GM18502 (cell line): ENCODE results near the gene RASAL2.
"Not testable (repeated sequence)": the region's sequence is repeated elsewhere in the genome, so short reads cannot be mapped to it uniquely, and the experiment has no call there.

Experiments
- ATAC-seq: cut with Tn5 transposase; IDR thresholded peaks from one replicate; pipeline ENCODE4 v1.9.1; 2021; ENCODE audit warnings: mild to moderate bottlenecking; ENCODE audit not compliant: unreplicated experiment, poor library complexity

RASAL2 gene

GRCh38 chr1:178367151-178367550 lies 273.2 kb downstream of the RASAL2 start:
- ATAC-seq: no peak

GRCh38 chr1:178368208-178368607 lies 274.3 kb downstream of the RASAL2 start:
- ATAC-seq: no peak

GRCh38 chr1:178371235-178371634 lies 277.3 kb downstream of the RASAL2 start:
- ATAC-seq: no peak

- no peak for ATAC-seq
Measured at GRCh38 chr1:178371933-178372388, 278.1 kb downstream of the RASAL2 start.

- no peak for ATAC-seq
Measured at GRCh38 chr1:178374016-178374415, 280.1 kb downstream of the RASAL2 start.

GRCh38 chr1:178376008-178376407 lies 282.1 kb downstream of the RASAL2 start:
- no peak for ATAC-seq

GRCh38 chr1:178379807-178380206 lies 285.9 kb downstream of the RASAL2 start:
- ATAC-seq: no peak

- ATAC-seq: no peak
Measured at GRCh38 chr1:178382372-178382771, 288.5 kb downstream of the RASAL2 start.

- ATAC-seq: no peak
Measured at GRCh38 chr1:178385662-178386061, 291.8 kb downstream of the RASAL2 start.

- no peak for ATAC-seq
Measured at GRCh38 chr1:178388418-178389145, 294.7 kb downstream of the RASAL2 start.

GRCh38 chr1:178389441-178389840 lies 295.5 kb downstream of the RASAL2 start:
- ATAC-seq: no peak

- ATAC-seq: not testable (repeated sequence)
Measured at GRCh38 chr1:178390280-178390679, 296.4 kb downstream of the RASAL2 start.

GRCh38 chr1:178393370-178393769 lies 299.5 kb downstream of the RASAL2 start:
- no peak for ATAC-seq

- no peak for ATAC-seq
Measured at GRCh38 chr1:178396789-178397188, 302.9 kb downstream of the RASAL2 start.

GRCh38 chr1:178397678-178398077 lies 303.8 kb downstream of the RASAL2 start:
- no peak for ATAC-seq

- ATAC-seq: no peak
Measured at GRCh38 chr1:178399177-178399728, 305.3 kb downstream of the RASAL2 start.

- no peak for ATAC-seq
Measured at GRCh38 chr1:178405137-178405536, 311.2 kb downstream of the RASAL2 start.

GRCh38 chr1:178407215-178407614 lies 313.3 kb downstream of the RASAL2 start:
- ATAC-seq: no peak

- no peak for ATAC-seq
Measured at GRCh38 chr1:178407655-178408054, 313.8 kb downstream of the RASAL2 start.

- ATAC-seq: no peak
Measured at GRCh38 chr1:178408871-178409270, 315.0 kb downstream of the RASAL2 start.

- no peak for ATAC-seq
Measured at GRCh38 chr1:178409541-178409940, 315.6 kb downstream of the RASAL2 start.
